ENCODE data around the gene HMGN2. TPM values are rescaled to one million over a fixed set of nuclear protein-coding genes. Genes with fewer than 3 reads are reported as not detected.
A peak's percentile ranks its signal among the peaks of the same experiment; 100 is the strongest.
"Not testable (repeated sequence)": the region's sequence is repeated elsewhere in the genome, so short reads cannot be mapped to it uniquely, and the experiment has no call there.

Gene HMGN2
- total RNA-seq, 1 experiment from 2014 or later, result 414 TPM

GRCh38 chr1:26500488-26501175, 28.4 kb downstream of the HMGN2 start (continued):
- TF ChIP-seq IRF2 (CRISPR knock-in tag; IDR thresholded peaks at IDR 0.05; ENCODE audit: borderline replicate concordance, low read depth) (no peak), FOXP1 (CRISPR knock-in tag; IDR thresholded peaks at IDR 0.05; ENCODE audit: borderline replicate concordance) (peak; percentile 2; the same call in 1 of the 2 replicates), ZSCAN18 (CRISPR knock-in tag; IDR thresholded peaks at IDR 0.05) (no peak), FOXK1 (CRISPR knock-in tag; IDR thresholded peaks at IDR 0.05) (peak; percentile 80), CBFB (CRISPR knock-in tag; IDR thresholded peaks at IDR 0.05; ENCODE audit: low read depth) (0 out of 2 replicates have a peak, but pooled peaks have one; percentile 71), GABPB1 (CRISPR knock-in tag; IDR thresholded peaks at IDR 0.05) (peak; percentile 46; the same call in 1 of the 2 replicates), ZNF281 (CRISPR knock-in tag; IDR thresholded peaks at IDR 0.05) (peak; percentile 86; the same call in 1 of the 2 replicates), JUN (CRISPR knock-in tag; IDR thresholded peaks at IDR 0.05) (0 out of 2 replicates have a peak, but pooled peaks have one; percentile 52), KAT7 (CRISPR knock-in tag; IDR thresholded peaks at IDR 0.05; ENCODE audit: borderline replicate concordance) (no peak)

DNA sequence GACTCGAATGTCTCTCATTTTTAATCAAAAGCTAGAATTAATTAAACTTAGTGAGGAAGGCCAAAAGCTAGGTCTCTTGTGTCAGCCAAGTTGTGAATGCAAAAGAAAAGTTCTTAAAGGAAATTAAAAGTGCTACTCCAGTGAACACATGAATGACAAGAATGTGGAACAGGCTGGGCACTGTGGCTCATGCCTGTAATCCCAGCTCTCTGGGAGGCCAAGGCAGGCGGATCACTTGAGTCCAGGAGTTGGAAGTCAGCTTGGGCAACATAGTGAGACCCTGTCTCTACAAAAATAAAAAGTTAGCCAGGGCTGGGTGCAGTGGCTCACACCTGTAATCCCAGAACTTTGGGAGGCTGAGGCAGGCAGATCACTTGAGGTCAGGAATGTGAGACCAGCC, 38.5 kb downstream of the HMGN2 start:
- H3K4me3 Mint-ChIP-seq; POLR2A ChIA-PET; H3K4me1 Mint-ChIP-seq; H3K36me3 Mint-ChIP-seq; DNase-seq (ENCODE audit: low spot score); H3K27me3 Mint-ChIP-seq (ENCODE audit: low read depth); H3K27ac Mint-ChIP-seq; H3K9me3 Mint-ChIP-seq; ATAC-seq: not testable (repeated sequence)
- CTCF ChIA-PET, result interaction anchor here (0.8 to 1.7 kb wide), 2 partner anchors 10 to 354 kb away, joined by 6 read pairs; no protein-coding TSS in a partner anchor

GRCh38 chr1:26515836-26516235, 43.6 kb downstream of the HMGN2 start:
- DNase-seq (ENCODE audit: low spot score); H3K9me3 Mint-ChIP-seq; H3K27ac Mint-ChIP-seq; H3K27me3 Mint-ChIP-seq (ENCODE audit: low read depth); H3K4me3 Mint-ChIP-seq; ATAC-seq; POLR2A ChIA-PET; H3K36me3 Mint-ChIP-seq; H3K4me1 Mint-ChIP-seq: not testable (repeated sequence)
- CTCF ChIA-PET, result interaction anchor here (0.6 to 1.4 kb wide), 2 partner anchors 16 to 997 kb away, joined by 3 read pairs; no protein-coding TSS in a partner anchor

DNA sequence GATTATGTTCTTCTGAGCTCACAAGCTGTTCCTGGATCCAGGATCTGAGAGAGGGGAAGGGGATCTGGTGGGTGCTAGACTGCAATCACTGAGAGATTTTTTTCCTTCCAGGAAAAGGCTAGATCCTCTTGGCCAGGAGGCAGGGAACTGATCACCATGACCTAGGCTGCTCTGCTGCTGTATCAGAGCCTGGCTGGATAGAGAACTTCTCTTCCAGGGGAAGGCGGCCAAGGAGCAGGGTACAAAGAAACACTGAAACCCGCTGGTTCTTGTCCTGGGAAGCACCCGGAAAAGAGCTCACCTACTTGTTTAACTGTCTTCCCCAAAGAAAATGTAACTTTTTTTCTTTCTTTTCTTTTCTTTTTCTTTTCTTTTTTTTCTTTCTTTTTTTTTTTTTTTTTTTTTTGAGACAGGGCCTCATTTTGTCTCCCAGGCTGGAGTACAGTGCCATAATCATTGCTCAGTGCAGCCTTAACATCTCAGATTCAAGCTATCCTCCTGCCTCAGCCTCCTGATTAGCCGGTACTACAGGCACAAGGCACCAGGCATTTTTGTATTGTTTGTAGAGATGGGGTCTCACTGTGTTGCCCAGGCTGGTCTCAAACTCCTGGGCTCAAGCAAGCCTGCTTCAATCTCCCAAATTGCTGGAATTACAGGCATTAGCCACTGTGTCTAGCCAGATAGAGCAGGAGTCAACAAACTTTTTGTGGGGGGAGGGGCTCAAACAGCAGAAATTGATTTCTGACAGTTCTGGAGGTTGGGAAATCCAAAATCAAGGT, 44.9 kb downstream of the HMGN2 start:
- ChIA-PET POLR2A (interaction anchor here (0.6 to 1.2 kb wide), 3 partner anchors 14 to 431 kb away, joined by 3 to 4 read pairs (median 4); no protein-coding TSS in a partner anchor), CTCF (interaction anchor here (0.7 to 1.8 kb wide), 6 partner anchors 11 to 341 kb away, joined by 3 to 8 read pairs (median 3); no protein-coding TSS in a partner anchor)
- no peak for TF ChIP-seq ZNF512 (CRISPR knock-in tag; IDR thresholded peaks at IDR 0.05; ENCODE audit: borderline replicate concordance)
- peak; percentile 81 for TF ChIP-seq ZNF121 (CRISPR knock-in tag; IDR thresholded peaks at IDR 0.05)
- no peak for TF ChIP-seq NFE2L1 (CRISPR knock-in tag; IDR thresholded peaks at IDR 0.05)
- TF ChIP-seq NR1H2 (CRISPR knock-in tag; IDR thresholded peaks at IDR 0.05), result no peak
- DNase-seq (ENCODE audit: low spot score) (no peak), ATAC-seq (no peak)
- Mint-ChIP-seq H3K27ac (no peak overlapping the region), H3K36me3 (no peaks in the 10 kb centered on the region), H3K4me3 (no peak overlapping the region), H3K27me3 (ENCODE audit: low read depth) (no peaks in the 10 kb centered on the region), H3K9me3 (no peaks in the 10 kb centered on the region), H3K4me1 (peaks cover 9% of the 10 kb centered on the region)

Measured in WTC11 (cell line).